Brain microvascular endothelial cell (primary cell): ENCODE measurements around the gene SH2D4B.

ENCODE experiments used
- DNase-seq: peaks from one replicate; pipeline ENCODE4 v3.0.0-alpha.2; 2020
- H3K27ac ChIP-seq: fragments of 250-450 bp; sonication (Bioruptor Pico); 2 replicates; pipeline ENCODE4 v1.5.1; 2020; ENCODE audit warnings: mild to moderate bottlenecking, moderate library complexity
- H3K27me3 ChIP-seq: fragments of 250-450 bp; sonication (Bioruptor Pico); replicated peaks from 2 replicates; pipeline ENCODE4 v1.5.1; 2020; ENCODE audit warnings: mild to moderate bottlenecking
- H3K36me3 ChIP-seq: fragments of 250-450 bp; sonication (Bioruptor Pico); replicated peaks from 2 replicates; pipeline ENCODE4 v1.5.1; 2020; ENCODE audit warnings: mild to moderate bottlenecking
- H3K4me3 ChIP-seq: 2 replicates; pipeline ENCODE4 v1.5.1; 2011; ENCODE audit warnings: low read depth, mild to moderate bottlenecking, control low read depth, low read length, moderate library complexity
- in situ Hi-C: cut with HindIII; loops from 2 replicates; pipeline ENCODE4 v1.10.0; 2017; ENCODE audit warnings: low sequenced_read_pairs, low pct_ligation_motif_present
- TF ChIP-seq, protein P1 (sequence below): IDR thresholded peaks from 2 replicates; pipeline ENCODE4 v1.5.1; 2011; ENCODE audit warnings: low read depth, mild to moderate bottlenecking, moderate library complexity, low read length, control low read depth, inconsistent platforms; ENCODE audit errors: missing control alignments

SH2D4B gene

DNA sequence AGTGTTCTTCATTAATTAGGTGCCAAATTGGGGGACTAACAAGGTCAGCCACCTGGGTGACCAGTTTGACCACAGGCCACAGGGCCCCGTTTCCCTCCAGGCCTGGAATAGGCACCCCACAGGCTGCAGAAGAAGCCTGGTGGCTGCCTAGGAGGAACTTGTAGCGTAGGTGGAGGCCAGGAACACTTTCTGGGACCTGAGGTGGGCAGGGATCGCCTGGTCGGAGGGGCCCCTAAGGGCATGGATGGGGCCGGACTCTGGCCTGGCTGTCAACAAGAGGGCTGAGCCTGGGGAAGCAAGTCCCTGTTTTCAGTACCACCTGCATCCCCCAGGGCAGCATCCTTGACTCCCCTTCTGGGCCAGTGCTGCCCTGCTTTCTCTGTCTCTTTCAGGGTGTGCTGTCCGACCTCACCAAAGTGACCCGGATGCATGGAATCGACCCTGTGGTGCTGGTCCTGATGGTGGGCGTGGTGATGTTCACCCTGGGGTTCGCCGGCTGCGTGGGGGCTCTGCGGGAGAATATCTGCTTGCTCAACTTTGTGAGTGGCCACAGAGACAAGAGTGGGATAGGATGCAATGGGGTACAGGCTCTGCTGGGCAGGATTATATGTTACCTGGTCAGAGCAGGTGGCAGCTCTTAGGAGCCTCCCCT is 30.7 kb upstream of the SH2D4B start:
- in situ Hi-C loops, result loop anchor here (10.0 kb wide), 1 partner anchor 52 kb away; the partner anchor contains the start of gene TSPAN14
- peak overlapping the region; percentile 91 for H3K27ac ChIP-seq
- H3K36me3 ChIP-seq, result peaks cover 28% of the 10 kb centered on the region
- DNase-seq, result no peak
- H3K27me3 ChIP-seq, result no peaks in the 10 kb centered on the region
- H3K4me3 ChIP-seq, result no peak overlapping the region
- TF ChIP-seq, protein P1, sequence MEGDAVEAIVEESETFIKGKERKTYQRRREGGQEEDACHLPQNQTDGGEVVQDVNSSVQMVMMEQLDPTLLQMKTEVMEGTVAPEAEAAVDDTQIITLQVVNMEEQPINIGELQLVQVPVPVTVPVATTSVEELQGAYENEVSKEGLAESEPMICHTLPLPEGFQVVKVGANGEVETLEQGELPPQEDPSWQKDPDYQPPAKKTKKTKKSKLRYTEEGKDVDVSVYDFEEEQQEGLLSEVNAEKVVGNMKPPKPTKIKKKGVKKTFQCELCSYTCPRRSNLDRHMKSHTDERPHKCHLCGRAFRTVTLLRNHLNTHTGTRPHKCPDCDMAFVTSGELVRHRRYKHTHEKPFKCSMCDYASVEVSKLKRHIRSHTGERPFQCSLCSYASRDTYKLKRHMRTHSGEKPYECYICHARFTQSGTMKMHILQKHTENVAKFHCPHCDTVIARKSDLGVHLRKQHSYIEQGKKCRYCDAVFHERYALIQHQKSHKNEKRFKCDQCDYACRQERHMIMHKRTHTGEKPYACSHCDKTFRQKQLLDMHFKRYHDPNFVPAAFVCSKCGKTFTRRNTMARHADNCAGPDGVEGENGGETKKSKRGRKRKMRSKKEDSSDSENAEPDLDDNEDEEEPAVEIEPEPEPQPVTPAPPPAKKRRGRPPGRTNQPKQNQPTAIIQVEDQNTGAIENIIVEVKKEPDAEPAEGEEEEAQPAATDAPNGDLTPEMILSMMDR, result no peak

DNA sequence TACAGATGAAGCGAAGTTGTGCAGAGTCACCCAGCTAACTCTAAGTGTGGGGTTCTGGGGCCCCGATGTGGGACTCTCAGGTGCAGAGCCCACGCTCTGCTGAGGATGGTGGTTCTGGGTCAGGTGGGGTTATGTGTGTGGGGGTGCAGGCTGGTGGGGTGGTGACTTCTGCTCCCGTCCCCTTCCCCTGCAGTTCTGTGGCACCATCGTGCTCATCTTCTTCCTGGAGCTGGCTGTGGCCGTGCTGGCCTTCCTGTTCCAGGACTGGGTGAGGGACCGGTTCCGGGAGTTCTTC is 28.6 kb upstream of the SH2D4B start:
- Histone ChIP-seq H3K4me3 (no peak overlapping the region), H3K27me3 (no peaks in the 10 kb centered on the region), H3K27ac (peak overlapping the region; percentile 63), H3K36me3 (peaks cover 45% of the 10 kb centered on the region)
- TF ChIP-seq, protein P1, result no peak
- no peak for DNase-seq
- in situ Hi-C loops, result loop anchor here (10.0 kb wide), 1 partner anchor 54 kb away; the partner anchor contains the start of gene TSPAN14

DNA sequence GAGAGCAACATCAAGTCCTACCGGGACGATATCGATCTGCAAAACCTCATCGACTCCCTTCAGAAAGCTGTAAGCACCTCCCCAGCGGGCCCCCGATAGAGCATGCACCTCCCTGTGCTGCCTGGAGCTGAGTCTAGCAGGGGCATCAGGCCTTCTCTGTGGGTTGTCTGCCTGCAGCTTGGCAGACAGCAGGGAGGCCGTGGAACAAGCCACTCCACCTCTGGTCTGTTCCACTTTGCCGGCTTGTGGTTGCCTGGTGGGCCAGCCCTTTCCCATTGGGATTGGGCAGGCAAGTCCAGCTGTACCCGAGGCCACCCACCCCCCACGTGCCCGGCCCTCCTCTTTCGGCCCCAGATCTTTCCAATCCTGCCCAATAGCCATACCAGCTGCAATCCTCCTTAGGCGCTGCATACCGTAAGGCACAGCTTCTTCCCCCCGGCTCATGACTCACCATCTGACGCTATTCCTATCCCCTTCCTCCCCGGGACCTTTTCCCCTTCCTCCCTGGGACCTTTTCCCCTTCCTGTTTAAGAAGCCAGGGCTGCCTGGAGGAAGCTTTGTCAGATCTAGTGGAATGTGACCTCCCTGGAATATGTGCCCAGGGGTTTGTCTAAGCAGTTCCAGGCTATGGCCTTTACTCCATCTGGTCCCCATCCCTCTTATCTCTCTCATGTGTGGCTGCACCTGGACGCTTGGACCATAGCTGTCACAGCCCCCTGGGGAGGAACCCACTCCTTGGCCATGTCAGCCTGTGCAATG is 28.1 kb upstream of the SH2D4B start:
- peak; percentile 86 for DNase-seq
- Histone ChIP-seq H3K36me3 (peaks cover 50% of the 10 kb centered on the region), H3K4me3 (no peak overlapping the region), H3K27me3 (no peaks in the 10 kb centered on the region), H3K27ac (peak overlapping the region; percentile 63)
- TF ChIP-seq, protein P1, result no peak
- in situ Hi-C loops, result loop anchor here (10.0 kb wide), 1 partner anchor 55 kb away; the partner anchor contains the start of gene TSPAN14

DNA sequence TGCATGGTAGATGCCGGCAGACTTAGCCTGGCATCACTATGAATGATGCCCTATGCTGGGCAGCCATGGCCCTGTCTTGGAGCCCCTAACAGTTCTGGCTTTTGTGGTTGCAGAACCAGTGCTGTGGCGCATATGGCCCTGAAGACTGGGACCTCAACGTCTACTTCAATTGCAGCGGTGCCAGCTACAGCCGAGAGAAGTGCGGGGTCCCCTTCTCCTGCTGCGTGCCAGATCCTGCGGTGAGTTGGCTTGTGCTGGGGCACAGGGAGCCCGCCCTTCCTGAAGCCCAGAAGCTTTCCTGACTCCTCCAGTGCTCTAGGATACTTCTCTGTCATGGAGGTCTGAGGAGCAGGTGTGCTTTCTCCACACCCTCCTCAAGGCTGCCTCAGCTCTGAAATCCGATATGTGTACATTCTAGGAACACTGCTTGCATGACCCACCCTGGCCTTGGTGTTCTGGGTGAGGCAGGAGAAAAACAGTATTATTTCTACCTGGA is 25.6 kb upstream of the SH2D4B start:
- Histone ChIP-seq H3K36me3 (peaks cover 70% of the 10 kb centered on the region), H3K27ac (no peak overlapping the region), H3K27me3 (no peaks in the 10 kb centered on the region), H3K4me3 (no peak overlapping the region)
- TF ChIP-seq, protein P1, result no peak
- DNase-seq, result no peak
- in situ Hi-C loops, result no loop called here

DNA sequence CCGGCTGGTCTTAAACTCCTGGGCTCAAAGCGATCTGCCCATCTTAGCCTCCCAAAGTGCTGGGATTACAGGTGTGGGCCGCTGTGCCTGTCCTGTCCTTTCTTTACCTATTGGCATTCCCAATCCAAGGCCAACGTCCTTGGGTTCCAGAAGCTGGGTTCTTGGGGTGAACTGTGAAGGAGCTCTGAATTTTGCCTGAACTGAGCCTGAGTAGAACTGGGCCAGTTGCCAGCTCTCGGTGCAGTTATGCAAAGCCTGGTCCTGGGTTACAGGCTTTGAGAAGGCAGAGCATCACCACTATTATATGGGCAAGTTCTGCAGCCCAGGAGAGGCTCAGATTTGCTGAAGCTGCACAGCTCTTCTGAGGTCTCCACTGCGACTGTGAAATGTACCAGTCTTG is 24.6 kb upstream of the SH2D4B start:
- Histone ChIP-seq H3K4me3 (no peak overlapping the region), H3K27ac (no peak overlapping the region), H3K27me3 (no peaks in the 10 kb centered on the region), H3K36me3 (peaks cover 81% of the 10 kb centered on the region)
- in situ Hi-C loops, result no loop called here
- DNase-seq, result no peak
- TF ChIP-seq, protein P1, result no peak
